Ureter (tissue), 1 donor: ENCODE results near the gene GLI3. TPM values are rescaled to one million over a fixed set of nuclear protein-coding genes. Genes with fewer than 3 reads are reported as not detected.

Experiments
- DNase-seq: peaks from one replicate; pipeline ENCODE4 v3.0.0-alpha.2; 2020; ENCODE audit warnings: low spot score
- total RNA-seq: library from RNA; stranded (reverse); gene quantifications from one replicate; pipeline ENCODE4 v1.2.4, GENCODE V29; 2023
- donor health status: DM: yes; HTN: yes; CAD: no.

The GLI3 gene
- total RNA-seq, 1 donor from 2014 or later: 28.8 TPM

DNA sequence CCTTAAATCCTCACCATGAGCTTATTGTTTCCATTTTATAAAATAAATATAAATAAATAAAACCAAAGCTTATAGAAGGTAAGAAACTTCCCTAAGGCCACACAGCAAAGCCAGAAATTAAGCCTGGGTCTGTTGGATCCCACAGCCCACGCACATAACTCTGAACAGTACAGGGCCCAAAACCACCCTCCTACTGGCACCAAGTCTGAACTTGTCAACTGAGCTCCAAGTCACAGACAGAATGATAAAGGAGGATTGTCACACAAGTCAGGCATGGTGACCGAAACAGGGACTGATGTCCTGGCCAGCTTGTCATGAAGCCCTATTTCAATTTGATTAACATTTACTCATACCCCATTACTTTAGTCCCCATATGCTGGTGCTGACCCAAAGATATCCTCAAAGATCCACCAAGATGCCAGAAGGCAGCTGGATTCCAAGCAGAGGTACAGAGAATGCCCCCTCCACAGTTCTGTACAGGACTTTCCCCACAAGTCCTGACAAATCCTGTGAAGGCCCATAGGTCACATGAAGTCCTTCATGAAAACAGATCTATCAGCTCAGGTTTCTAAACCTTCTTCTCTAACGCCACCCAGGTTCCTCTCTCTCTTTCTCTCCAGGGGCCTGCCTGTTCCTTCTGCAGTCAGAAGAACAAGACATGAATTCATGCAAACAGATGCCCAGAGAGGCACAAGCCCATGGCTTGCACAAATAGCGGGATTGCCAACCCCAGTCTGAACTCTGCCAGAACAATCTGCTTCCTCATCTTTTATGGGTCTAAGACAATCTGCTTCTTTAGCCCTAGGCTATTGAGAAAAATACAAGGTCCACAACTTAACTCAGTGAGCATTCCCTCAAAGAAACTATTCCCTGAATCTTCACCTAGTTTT is 60.9 kb downstream of the GLI3 start:
- no peak for DNase-seq

DNA sequence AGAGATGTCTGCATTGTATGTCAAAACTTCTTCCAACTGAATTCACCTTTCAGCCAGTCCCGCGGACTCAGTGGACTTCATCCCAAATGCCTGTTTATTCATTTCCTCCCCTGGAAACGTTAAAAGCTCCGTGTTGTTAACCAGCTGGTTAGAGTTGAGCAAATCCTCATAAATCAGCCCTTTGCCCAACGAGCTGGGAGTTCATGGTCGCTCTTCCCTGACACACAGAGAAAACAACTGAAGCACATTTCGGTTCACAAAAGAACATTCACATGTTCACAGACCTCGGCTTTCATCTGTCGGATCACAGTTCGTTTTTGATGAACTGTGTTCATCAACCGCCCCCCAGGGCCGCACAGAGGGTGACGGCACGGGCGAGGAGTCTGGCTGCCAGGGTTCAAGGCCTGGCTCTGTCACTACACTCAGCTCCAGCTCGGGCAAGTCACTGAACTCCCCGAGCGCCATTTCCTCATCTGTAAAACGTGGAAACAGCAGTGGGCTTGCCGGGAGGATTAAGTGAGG is 62.6 kb downstream of the GLI3 start:
- no peak for DNase-seq

DNA sequence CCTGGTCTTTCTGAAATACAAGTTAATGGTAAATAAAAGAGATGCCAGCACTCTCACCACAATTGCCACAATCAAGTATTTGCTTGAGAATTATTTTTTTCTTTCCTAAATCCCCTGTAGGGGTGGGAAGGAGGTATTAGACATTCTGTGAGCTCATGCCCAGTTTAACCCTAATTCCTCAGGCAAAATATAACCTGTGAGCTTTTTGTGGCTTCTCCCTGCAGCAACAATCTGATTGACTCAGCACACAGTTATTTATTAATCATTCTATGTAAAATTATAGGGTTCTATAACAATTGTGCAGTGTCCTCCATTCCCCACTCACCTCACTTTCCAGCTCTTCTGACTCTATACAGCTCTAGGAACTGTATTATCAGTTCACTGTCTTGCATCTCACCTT is 66.3 kb downstream of the GLI3 start:
- DNase-seq: no peak

DNA sequence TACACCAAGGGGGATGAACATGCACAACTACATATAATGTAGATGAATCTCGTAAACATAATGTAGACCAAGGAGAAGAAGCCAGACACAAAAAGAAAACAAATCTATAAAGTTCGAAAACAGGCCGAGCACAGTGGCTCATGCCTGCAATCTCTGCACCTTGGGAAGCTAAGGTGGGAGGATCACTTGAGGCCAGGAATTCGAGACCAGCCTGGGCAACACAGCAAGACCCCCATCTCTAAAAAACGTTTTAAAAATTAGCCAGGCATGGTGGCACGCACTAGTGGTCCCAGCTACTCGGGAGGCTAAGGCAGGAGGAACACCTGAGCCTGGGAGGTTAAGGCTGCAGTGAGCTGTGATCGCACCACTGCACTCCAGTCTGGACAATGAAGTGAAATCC is 68.5 kb downstream of the GLI3 start:
- DNase-seq: no peak

DNA sequence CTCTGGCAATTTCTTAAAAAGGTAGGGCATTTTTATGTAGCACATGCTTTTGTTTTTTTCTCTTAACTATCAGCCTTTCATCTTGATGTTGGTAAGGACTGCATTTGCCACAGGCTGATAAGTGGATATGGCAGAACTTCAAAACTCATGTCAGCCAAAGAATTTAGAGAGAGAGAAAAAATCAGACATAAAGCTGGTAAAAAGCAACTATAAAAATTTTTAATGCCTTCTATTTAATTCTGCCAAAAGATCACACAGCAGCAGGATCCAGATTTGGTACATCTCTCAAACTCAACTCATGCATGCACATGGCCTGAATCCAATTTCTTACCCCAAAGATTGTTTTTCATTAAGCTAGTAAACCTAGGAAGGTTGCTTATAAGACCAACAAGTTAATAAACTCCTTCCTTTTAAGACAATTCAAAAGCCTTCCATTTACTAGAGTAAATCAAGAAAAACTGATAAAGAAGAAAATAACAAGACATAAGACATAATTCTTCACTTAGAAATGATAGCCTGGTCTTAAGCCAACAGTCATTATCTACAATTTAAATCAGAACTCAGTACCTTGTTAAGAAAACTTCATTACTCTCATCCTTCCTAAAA is 69.3 kb downstream of the GLI3 start:
- no peak for DNase-seq

DNA sequence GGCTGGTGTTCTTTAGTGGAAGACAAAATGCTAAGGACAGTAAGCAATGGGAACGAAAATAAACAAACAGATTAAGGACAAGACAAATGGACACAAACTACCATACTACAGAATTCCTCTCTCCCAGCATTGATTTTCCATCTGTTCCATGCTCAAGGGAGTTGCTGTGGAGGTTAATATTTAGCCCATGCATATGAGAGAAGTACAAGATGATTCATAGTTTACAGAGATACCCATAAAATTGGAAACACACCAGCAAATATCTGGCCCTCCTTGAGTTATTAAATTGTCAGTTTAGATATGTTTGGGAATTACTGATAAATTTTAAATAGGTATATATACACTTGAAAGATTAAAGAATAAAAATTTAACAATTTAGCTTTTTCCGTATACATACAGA is 69.8 kb downstream of the GLI3 start:
- DNase-seq: no peak

DNA sequence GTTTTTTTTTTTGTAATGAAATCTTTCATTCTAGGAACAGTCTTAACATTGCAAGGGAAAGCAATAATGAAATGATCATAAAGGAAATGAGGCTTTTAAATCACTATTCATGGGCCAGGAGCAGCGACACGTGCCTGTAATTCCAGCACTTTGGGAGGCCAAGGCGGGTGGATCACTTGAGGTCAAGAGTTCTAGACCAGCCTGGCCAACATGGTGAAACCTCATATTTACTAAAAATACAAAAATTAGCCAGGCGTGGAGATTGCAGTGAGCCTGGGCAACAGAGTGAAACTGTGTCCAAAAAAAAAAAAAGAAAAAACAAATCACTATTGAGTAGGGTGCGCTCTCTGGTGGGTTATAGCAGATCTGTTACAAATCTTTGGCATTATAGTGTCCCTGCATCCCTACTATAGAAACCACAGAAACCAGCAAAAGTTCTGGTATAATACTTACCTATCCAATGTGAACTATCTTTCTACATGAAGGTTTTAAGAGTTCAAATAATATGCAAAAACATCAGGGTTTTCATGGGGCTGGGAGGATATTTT is 72.1 kb downstream of the GLI3 start:
- no peak for DNase-seq

DNA sequence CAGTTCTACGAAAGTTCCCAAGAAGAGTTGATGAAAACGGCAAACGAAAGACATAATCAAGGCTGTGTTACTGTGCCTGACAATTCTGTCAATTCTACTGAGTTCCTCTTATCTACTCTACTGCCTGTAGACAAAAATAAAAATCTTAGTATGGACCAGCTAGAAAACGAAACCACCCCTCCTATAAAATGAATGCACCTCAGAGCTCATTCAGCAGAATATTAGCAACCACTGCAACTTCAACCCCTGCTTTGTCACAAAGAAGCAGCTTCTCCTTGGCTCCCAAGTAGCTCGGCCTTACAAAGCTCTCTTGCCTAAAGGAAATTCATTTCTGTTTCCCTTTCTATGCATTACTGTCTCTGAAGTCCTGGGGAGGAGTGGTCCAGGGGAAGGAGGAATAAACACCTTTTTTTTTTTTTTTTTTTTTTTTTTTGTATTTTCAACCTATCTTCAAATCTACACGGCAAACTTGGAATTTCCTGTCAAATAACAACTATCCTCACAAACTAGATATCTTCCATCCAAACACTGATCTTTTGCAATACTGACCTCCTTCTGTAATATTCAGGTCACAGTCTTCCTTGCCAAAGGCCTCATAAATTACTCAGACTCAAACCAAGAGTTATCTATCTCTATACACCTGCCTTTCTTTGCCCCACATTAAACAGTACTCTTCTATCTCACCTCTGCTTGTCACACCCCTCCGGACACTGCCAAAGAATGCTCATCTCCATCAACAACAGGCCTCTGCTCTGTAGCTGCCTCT is 74.3 kb downstream of the GLI3 start:
- no peak for DNase-seq

DNA sequence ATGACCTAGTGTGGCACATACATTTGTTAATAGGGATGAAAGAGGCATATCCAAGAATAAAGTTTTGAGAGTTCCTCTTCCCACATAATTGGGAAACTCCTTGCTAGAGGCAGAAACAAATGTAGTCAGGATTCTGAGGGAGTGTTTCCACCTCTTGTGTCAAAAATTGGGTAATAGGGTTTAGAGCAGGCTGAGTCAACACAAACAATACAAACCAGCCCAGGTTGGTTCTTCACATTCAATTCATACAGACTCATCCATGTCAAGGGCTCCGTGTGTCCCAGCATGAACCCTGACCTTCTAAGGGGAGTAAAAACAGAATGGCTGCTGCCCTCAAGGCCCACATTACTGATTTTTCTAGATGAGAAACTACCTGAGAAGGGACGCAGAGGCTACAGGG is 75.3 kb downstream of the GLI3 start:
- DNase-seq: no peak

DNA sequence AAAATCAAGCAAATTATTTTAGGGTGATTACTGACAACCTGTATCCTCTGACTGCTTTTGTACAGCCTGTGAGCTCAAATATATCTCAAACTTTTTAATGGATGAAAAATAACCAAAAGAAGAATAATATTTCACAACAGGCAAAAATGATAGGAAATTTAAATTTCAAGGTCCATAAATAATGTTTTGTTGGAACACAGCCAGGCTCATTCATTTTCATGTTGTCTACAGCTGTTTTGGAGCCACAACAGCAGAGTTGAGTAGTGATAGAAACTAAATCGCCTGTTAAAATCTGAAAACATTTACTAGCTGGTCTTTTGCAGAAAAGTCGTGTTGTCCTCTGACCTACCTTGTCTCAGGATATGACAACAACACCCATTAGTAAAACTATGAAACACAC is 75.9 kb downstream of the GLI3 start:
- DNase-seq: no peak

DNA sequence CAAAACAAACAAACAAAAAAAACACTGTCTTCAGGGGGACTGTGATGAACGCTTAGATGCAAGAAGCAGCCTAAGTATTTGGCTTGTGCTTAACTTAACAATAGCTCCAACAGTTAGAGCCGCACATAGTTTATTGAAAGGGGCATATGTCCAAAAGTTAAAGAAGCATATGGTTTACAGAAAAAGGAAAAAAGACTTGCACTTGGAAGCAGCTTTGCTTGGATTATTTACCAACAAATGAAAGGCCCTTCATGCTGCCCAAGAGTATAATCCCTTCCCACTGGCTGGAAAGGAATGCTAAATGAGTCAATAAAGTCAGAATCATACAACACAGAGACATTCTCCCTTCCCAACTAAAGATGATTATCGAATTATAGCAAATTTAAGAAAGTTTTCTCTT is 77.9 kb downstream of the GLI3 start:
- no peak for DNase-seq

DNA sequence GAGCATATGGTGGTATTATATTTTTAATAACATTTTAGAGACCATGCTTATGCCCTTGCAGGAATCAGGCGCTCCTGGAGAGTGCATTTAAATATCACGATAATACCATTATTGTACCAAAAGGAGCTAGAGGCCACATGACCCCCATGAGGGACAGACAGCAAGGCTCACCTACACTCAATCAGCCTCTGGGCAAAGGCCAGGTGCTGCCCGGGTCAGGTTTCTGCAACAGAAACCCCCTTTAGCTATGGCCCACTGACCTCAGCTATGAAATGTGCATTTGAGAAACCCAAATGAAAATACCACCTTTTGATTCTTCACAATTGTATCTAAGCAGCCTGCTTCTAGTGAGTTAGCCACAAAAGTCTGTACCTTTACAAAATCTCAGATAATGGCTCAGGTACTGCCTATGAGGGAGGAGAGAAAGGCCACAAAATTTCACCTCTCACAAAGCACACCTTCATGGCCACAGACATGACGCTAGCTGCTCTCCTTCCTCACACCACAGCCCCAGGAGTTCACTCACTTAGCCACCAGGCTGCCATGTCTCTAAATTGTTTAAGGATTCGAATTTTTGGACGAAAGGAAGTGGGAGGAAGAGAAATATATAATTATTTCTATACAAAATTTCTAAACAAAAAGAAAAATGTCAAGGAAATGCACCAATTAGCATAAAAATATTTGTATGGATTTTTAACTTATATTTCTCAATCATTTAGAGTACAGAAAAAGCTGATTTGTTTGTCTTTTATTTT is 79.9 kb downstream of the GLI3 start:
- no peak for DNase-seq

DNA sequence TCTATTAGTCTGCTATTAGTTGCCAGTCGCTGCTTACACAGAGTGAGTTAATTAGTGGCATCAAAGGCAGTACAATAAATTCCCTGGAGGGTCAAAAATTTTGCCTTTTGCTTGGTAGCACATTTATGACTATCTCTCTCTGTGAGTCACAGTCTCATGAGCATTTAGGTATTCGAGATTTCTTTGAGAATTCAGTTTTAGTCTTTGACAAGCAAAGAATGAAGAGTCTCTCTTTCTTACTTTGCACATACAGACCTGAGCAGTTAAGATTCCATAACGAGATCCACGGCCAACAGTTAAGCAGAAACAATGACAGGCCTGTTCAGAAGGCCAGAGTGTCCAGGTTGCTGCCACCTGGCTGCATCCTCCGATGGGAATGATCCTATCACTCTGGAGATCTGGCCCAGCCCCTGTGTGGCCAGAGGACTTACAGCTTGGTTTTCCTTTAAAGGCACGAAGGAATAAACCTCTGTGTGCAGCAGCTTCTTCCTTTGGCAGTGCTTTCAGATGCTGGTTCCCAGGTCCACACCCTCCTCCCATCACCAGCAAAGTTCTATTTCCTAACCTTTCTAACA is 80.6 kb downstream of the GLI3 start:
- DNase-seq: no peak

DNA sequence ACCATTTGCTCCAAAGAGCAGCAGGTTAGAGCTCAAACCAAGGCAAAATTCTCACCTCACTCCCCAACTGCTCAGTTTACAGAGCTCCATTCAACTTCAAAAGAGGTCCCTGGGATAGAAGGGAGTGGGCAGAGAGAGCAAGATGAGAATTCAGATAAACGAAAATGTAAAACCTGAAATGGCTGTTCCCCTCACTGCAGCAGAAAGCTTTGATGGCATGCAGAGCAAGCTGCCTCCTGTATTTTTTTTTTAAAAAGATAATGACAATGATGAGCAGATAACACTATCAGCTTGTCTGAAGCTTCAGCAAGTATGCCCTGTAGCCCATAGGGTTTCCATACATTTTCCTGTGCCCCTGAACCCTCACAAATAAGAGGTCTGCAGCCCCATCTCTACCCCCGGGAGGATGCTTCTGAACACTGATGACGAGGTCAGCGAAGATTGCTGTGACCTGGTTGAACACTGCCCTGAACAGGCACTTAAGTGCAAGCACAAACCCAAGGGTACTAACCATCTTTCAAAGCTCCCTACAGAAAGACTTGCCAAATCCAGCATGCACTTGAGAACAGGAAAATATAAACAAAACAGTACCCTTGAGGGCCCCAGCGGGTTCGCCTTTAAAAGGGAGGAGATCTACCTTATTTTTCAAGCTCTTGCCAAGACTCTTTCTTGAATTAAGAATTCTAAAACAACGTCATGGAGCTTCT is 81.3 kb downstream of the GLI3 start:
- no peak for DNase-seq

DNA sequence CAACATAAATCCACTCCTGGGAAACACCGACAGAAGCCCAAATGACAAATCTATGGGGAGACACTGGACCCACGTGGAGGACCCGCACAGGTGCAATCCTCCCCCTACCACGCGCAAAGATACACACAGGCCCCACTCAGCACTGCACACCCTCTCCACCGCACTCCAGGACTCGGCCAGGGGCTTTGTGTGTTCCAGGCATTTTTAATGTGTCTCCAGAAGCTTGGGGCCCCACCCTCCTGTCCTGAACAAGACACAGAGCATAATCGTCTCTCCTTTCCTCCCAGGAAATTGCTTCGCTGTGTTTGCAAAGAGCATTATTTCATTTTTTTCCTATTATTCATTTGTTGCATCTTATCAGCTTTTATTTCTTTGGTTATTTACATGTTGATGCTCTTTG is 82.8 kb downstream of the GLI3 start:
- no peak for DNase-seq

DNA sequence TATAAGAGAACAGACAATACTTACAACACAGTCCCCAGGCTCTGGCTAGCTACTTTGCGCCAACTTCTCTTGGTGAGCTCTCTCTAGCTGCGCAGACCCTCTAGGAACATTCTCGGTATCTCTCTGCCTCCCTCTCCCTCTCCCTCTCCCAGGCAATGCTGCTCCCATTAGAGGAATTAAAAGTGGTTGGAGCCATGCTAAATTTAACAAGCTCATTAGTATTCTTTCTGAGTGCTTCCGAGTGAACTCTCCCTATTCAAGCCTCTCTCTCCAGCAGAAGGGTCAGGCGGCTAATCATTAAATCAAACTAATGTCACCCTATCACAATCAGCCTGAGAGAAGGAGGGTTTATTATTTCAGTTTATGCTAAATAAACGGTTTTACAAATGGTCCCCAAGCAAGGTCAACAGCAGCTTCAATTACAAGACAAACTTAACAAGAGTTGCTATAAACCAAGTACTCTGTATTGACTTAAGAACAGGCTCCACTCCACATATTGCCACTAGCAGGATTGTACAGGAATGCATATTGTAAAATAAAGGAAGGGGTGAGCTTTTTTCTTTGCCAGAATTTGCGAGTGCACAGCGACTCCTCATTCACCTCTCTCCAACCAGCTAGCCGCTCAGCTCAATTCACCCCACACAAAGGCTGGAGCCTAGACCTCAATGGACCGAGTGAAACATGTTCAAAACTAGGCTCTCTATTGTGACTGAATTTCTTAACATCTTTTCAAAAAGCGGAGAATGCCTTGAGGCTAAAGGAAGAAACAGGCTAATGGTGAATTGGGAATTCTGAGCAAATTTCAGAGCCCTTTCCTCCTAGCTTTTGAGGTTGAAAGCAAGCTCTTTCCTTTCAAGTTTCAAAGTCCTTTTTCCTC is 84.4 kb downstream of the GLI3 start:
- no peak for DNase-seq

DNA sequence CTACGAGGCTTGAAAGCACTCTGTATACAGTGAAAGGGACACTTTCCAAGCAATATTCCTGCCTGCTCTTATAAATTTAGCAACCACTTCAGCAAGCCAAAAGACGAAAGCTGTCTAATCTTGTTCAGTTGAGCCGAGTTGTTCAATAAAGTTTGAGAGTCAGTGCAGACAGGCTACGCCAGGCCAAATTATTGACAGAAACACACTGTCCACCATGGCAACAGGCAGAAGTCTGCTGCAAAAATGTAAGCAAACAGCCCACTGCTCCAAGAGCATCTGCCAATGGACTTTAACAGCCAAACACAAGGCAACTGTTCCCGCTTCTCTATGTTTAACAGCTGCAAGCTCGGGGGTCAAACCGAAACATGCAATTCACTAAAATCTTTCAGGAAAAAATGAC is 85.7 kb downstream of the GLI3 start:
- no peak for DNase-seq

DNA sequence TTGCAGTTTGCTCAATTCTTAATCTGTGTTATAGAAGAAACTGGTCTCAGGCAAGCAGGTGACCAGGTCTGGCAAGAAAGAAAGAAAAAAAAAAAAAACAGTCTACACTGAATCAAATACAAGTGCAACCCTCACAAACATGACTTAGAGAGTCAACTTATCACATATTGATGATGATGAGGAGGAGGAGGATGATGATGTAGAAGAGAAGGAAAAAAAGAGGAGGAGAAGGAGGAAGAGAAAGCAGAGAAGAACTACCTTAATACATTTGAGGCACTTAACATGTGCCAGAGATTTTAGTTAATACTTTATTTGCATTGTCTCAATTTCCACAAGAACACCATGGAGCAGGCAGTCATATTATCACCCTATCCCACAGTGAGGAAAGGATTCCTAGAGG is 91.5 kb downstream of the GLI3 start:
- no peak for DNase-seq

DNA sequence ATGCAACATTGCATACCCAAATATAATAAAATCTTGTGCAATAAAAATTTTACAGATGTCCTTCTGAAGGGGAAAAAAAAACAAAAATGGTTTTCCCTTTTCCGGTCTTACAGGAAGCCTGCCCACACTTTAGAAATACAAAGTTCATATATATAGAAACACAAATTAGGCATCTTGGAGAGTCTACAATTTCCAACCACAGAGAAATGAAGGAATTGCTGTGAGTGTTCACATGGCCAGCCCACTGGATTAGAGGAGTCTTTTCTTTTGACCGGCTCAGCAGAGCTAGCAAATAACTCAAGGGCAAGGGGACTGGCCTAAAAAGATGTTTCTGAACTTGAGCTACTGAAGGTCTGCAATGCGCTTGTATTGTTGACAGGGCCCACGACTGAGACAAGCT is 92.4 kb downstream of the GLI3 start:
- DNase-seq: no peak
